ENCODE measurements around the gene TRIM27.
"Not testable (repeated sequence)": the region's sequence is repeated elsewhere in the genome, so short reads cannot be mapped to it uniquely, and the experiment has no call there.

TRIM27 gene

GRCh38 chr6:28923318-28924102 lies at the start of gene TRIM27:
Gene TRIM27, minus strand, starts transcription at chr6:28923985. Its CDS starts 353 bp downstream, at chr6:28923632.
- no peak for DNase-seq

GRCh38 chr6:28970056-28970455 lies 46.3 kb upstream of the TRIM27 start:
- not testable (repeated sequence) for DNase-seq

GRCh38 chr6:28969129-28969528 lies 45.3 kb upstream of the TRIM27 start:
- DNase-seq = no peak

- no peak for DNase-seq
These were observed 44.7 kb upstream of the TRIM27 start for GRCh38 chr6:28968476-28968875.

- DNase-seq = no peak
These were observed 41.9 kb upstream of the TRIM27 start for GRCh38 chr6:28965706-28966105.

GRCh38 chr6:28960846-28961500 lies 37.2 kb upstream of the TRIM27 start:
- DNase-seq = no peak

- not testable (repeated sequence) for DNase-seq
These were observed 34.9 kb upstream of the TRIM27 start for GRCh38 chr6:28958561-28959243.

- DNase-seq = not testable (repeated sequence)
These were observed 34.1 kb upstream of the TRIM27 start for GRCh38 chr6:28957795-28958314.

GRCh38 chr6:28956331-28956730 lies 32.5 kb upstream of the TRIM27 start:
- no peak for DNase-seq

GRCh38 chr6:28953585-28954258 lies 29.9 kb upstream of the TRIM27 start:
- no peak for DNase-seq

GRCh38 chr6:28953039-28953584 lies 29.3 kb upstream of the TRIM27 start:
- no peak for DNase-seq

GRCh38 chr6:28949656-28950195 lies 25.9 kb upstream of the TRIM27 start:
- DNase-seq = not testable (repeated sequence)

- no peak for DNase-seq
These were observed 25.1 kb upstream of the TRIM27 start for GRCh38 chr6:28948782-28949486.

- no peak for DNase-seq
These were observed 24.1 kb upstream of the TRIM27 start for GRCh38 chr6:28947831-28948270.

- DNase-seq = no peak
These were observed 23.4 kb upstream of the TRIM27 start for GRCh38 chr6:28947067-28947765.

- DNase-seq = no peak
These were observed 21.6 kb upstream of the TRIM27 start for GRCh38 chr6:28945349-28945748.

- no peak for DNase-seq
These were observed 20.7 kb upstream of the TRIM27 start for GRCh38 chr6:28944412-28944865.

GRCh38 chr6:28943557-28944411 lies 20.0 kb upstream of the TRIM27 start:
- DNase-seq = no peak

GRCh38 chr6:28943223-28943556 lies 19.4 kb upstream of the TRIM27 start:
- no peak for DNase-seq
